ENCODE results near the gene TACR2.

TACR2 gene

DNA sequence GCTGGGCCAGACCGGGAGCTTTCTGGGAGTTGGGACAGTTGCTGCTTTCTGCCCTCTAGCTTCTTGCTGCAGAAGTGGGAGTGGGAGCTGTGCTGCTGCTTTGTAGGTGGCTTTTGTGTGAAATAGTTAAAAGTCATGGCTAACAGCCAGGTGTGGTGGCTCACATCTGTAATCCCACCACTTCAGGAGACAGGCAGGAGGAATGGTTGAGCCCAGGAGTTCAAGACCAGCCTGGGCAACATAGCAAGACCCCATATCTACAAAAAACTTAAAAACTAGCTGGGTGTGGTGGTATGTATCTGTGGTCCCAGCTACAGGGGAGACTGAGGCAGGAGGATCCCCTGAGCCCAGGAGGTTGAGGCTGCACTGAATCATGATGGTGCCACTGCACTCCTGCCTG, 13.7 kb downstream of the TACR2 start:
- no peak for DNase-seq (ENCODE audit: low read depth in 2 of 2)

GRCh38 chr10:69402386-69402785, 14.3 kb downstream of the TACR2 start:
- DNase-seq (ENCODE audit: low read depth in 2 of 2), result no peak

DNA sequence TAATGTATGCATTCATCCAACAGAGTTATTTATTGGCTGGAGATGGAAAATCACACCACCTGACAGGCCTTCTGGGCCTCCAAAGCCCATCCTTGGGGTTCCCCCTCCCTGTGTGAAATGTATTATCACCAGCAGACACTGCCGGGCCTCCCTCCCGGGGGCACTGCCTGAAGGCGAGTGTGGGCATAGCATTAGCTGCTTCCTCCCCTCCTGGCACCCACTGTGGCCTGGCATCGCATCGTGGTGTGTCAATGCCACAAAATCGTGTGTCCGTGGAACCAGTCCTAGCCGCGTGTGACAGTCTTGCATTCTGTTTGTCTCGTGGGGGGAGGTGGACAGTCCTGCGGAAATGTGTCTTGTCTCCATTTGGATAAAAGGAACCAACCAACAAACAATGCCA, 15.3 kb downstream of the TACR2 start:
- DNase-seq (ENCODE audit: low read depth in 2 of 2), result no peak

- DNase-seq (ENCODE audit: low read depth in 2 of 2), result no peak
Observed at GRCh38 chr10:69400936-69401335, 15.8 kb downstream of the TACR2 start.

- DNase-seq (ENCODE audit: low read depth in 2 of 2), result no peak
Observed at GRCh38 chr10:69398466-69398865, 18.3 kb downstream of the TACR2 start.

- DNase-seq (ENCODE audit: low read depth in 2 of 2), result no peak
Observed at GRCh38 chr10:69397972-69398371, 18.7 kb downstream of the TACR2 start.

GRCh38 chr10:69394020-69394419, 22.7 kb downstream of the TACR2 start:
- no peak for DNase-seq (ENCODE audit: low read depth in 2 of 2)

DNA sequence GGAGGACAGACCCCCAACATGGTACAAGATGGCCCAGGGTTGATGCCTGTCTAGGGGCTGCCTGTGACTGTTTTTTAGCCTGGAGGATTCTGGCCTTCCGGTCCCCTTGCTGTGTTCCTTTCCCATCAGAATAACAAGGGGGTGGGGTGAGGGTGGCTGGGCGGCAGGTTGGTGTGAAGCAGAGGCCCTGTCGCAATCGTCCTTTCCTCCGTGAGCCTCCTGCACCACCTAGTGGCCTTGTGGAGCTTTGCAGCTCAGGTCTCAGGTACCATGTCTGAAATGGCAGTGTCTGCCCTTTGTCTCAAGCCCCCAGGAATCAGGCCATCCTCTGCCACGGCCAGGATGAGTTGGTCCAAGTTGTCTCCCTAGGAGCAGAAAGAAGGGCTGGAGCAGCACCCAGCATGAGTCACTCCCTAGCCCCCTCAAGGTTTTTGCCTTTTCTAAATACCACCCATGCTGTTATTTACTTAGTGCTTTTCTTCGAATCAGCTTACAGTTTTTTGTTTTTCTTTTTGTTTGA, 24.2 kb downstream of the TACR2 start:
- DNase-seq (ENCODE audit: low read depth in 2 of 2), result peak; percentile 61 to 63

DNA sequence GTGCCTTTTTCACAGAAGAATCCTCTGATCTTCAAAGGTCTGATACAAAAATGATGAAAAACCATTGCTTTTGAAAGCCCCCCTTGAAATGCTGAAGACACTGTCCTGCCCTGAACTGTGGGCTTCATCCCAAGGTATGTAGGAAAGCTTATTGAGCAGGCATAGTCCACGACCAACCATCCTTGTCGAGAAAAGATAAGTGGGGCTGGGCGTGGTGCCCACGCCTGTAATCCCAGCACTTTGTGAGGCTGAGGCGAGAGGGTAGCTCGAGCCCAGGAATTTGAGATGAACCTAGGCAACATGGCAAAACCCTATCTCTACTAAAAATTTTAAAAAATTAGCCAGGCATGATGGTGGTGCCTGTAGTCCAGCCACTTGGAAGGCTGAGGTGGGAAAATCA, 25.6 kb downstream of the TACR2 start:
- DNase-seq (ENCODE audit: low read depth in 2 of 2), result no peak

DNA sequence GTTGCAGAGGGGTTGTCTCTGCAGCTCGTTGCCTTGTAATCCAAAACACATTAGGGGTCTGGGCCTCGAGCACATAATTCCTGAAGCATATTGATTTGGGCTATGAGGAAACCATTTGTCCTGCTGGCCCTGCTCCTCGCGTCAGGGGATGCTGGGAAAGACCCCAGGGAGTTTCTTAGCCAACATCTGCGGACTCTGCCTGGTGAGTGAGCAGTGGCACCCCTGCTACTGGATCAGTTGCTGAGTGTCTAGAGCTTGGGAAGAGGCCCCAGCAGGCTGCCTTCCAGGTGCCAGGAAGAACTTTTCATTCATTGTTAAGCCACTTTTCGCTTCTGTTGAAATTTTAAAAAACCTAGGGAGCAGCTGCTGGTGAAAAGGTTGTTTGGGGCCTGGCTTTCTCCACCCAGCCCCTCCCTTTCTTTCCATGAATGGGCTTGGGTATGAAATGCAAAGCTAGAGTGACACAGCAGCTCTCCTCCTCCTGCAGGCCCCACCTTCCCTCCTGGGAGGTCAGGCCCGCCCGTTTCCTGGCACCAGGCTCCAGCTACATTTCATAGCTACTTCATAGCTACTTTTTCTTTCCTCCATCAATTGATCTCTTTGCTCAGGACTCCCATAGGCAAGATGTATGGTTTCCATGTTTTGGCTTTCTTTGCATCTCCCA, 26.8 kb downstream of the TACR2 start:
- no peak for DNase-seq (ENCODE audit: low read depth in 2 of 2)

DNA sequence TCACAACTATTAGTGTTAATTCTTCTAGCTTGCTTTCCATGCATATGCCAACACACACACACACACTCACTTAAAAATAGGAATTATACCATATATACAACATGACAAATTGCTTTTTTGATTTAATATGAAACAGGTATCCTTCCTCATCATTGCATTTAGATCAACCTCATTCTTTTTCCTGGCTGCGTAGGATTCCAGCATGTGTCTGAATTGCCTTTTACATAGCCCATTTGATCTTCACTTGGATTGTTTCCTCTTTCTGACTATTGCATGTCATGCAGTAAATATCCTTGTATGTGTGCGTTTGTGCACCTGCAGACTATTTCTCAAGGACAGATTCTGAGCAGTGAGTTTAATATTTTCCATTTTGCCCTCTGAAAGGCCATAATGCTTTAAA, 28.2 kb downstream of the TACR2 start:
- DNase-seq (ENCODE audit: low read depth in 2 of 2), result no peak

GRCh38 chr10:69387500-69387899, 29.2 kb downstream of the TACR2 start:
- DNase-seq (ENCODE audit: low read depth in 2 of 2), result no peak

DNA sequence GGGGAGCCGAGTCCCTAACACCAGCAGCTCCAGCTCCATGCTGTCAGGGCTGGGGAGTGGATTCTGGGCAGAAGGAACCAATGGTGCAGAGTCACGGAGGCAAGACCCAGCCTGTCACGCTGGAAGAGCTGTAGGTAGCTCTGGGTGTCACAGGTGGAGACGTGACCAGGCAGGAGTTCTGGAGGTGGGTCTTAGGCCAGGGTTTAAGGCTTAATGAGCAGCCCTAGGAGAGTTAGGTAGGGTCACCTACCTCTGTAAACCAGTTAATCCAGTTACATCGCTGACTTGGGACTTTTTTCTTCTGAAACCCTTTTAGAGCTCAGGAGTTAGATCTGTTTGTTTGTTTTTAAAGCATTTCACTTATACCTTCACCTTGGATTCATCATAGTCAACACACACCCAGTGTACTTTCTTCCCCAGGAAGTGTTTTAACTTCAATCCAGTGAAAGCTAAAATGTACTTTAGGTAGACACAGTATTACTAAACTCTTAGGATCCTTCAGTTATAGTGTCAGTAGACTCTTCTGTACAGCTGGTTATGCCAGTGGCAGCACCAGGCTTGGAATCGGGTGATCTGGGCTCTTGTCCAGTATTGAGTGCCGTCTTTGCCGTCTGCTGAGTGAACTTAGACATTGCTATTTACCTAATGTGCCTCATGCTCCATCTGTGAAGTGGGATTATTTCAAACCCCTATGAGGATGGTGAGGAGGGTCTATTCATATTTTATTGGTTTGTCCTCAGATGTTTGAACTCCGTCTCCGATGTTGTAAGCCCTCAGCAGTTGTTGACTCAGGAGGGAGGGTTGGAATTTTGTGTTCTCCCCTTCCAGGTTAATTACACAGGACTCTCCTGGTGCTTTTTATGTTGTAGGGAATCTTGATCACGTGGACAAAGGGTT, 31.0 kb downstream of the TACR2 start:
- DNase-seq (ENCODE audit: low read depth in 2 of 2), result no peak

GRCh38 chr10:69384320-69384719, 32.4 kb downstream of the TACR2 start:
- DNase-seq (ENCODE audit: low read depth in 2 of 2), result no peak

DNA sequence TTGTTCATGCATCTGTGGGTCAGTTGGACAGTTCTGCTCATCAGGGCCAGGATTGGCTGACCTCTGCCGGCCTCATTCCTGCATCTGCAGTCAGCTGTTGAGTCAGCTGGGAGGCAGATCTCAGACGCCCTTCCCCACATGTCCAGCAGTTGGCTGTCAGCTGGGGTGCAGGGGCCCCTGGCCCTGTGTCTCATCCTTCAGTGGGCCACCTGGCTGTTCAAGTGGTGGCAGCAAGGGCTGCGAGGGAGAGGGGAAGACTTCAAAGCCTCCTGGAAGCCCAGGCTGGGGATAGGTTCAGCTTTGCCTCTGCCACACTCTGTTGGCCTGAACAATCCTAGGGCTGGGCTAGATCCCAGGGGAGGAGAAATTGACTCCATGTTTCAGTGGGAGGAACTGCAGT, 33.2 kb downstream of the TACR2 start:
- DNase-seq (ENCODE audit: low read depth in 2 of 2), result no peak

DNA sequence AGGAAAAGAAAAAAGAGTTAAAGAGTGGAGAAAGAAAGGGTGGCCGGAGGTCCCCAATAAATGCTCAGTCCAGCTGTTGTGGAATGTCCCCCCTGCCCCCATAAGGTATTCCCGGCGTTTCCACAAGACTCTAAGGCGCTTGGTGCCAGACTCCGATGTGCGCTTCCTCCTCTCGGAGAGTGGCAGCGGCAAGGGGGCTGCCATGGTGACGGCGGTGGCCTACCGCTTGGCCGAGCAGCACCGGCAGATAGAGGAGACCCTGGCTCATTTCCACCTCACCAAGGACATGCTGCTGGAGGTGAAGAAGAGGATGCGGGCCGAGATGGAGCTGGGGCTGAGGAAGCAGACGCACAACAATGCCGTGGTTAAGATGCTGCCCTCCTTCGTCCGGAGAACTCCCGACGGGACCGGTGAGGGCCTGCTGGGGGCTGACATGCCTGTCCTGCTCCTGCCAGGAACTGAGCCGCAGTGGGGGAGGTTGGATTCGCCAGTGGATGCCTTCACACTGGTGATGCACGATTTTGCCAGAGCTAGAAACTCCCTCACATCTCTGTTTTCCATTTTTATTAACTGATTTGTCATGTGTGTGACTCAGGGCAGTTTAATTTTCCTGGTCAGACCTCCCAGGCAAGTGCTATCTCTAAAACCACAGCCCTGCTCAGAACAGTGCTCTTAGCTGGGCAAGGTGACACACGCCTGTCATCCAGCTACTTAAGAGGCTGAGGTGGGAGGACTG, 34.2 kb downstream of the TACR2 start:
- DNase-seq (ENCODE audit: low read depth in 2 of 2), result no peak

DNA sequence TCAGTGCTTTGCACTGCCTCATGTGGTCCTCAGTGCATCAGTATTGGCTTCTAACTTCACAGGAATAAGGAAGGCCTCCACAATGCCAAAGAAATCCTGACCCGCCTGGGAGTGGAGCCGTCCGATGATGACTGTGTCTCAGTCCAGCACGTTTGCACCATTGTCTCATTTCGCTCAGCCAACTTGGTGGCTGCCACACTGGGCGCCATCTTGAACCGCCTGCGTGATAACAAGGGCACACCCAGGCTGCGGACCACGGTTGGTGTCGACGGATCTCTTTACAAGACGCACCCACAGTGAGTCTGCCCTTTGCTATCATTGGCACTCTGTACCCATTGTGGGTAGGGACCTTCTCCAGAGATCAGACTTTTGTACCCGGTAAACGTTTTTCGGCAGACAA, 36.9 kb downstream of the TACR2 start:
- DNase-seq (ENCODE audit: low read depth in 2 of 2), result no peak

- DNase-seq (ENCODE audit: low read depth in 2 of 2), result no peak
Observed at GRCh38 chr10:69377933-69378332, 38.8 kb downstream of the TACR2 start.

DNA sequence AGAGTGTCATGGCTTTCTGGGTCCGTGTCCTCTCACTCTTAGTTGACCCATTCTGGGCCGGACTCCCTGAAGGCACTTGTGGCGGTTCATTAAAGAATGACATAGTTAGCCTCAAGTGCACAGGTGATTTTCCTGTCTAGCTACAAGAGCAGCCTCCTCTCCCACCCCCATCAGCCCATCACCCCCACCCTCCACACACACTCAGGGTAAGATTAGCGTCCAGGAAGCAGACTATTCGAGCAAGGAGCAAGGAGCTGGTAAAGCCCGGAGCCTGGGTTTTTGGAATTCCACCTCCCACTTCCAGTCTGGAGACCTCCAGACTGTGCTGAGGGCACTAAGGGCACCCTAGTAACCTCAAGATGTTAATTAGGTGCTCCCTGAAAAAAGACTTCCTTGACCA, 39.5 kb downstream of the TACR2 start:
- DNase-seq (ENCODE audit: low read depth in 2 of 2), result no peak

DNA sequence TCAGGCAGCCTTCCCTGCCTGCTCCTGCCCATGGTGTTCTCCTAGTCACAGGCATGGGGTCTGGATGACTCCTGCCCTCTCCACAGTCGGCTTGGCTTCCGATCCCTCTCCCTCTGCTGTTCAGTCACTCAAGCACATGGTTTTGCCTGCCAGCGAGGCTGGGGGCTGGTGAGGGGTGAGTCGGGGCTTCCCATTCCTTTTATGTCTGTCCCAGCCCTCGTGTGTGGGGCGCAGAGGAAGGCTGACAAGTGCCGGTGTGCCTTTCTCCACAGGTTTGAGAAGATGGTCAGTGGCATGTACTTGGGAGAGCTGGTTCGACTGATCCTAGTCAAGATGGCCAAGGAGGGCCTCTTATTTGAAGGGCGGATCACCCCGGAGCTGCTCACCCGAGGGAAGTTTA, 40.1 kb downstream of the TACR2 start:
- DNase-seq (ENCODE audit: low read depth in 2 of 2), result no peak

- no peak for DNase-seq (ENCODE audit: low read depth in 2 of 2)
Observed at GRCh38 chr10:69375307-69376151, 41.2 kb downstream of the TACR2 start.

- DNase-seq (ENCODE audit: low read depth in 2 of 2), result no peak
Observed at GRCh38 chr10:69374931-69375306, 41.8 kb downstream of the TACR2 start.

Measured in stimulated activated CD8-positive, alpha-beta memory T cell treated with anti-CD3 and anti-CD28 coated beads, Interleukin-15, amount 100 ng/mL, for 48 hours (primary cell).